GM12891 (cell line): Measurements from ENCODE around the gene IL1RAP.

ENCODE experiments used
- POLR2A ChIP-seq: IDR thresholded peaks from 2 replicates; pipeline ENCODE4 v1.6.1; 2011; ENCODE audit warnings: low read depth, low read length, control low read depth
- POLR2AphosphoS5 ChIP-seq: IDR thresholded peaks from 2 replicates; pipeline ENCODE4 v1.6.1; 2011; ENCODE audit warnings: low read depth, low read length, control low read depth
- TAF1 ChIP-seq: IDR thresholded peaks from 2 replicates; pipeline ENCODE4 v1.6.1; 2011; ENCODE audit warnings: low read depth, low read length, control low read depth

DNA sequence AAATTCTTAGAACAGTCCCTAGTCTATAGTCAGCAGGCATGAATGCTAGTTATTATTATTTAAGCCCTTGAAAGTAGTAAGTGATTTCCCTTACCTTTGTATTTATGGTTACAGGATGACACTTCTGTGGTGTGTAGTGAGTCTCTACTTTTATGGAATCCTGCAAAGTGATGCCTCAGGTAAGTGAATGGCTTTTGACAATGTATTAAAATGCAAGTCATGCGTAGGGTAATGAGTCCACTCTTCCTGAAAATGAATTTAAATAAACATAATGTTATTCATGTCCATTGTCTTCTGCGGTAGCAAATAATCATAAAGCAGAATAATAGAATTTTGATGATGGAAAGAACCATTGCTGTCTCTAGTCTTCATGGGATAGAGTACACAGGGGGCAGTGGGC lies 50.3 kb downstream of the IL1RAP start:
- TF ChIP-seq POLR2A (no peak), TAF1 (no peak), POLR2AphosphoS5 (no peak)
